Frontal cortex (tissue), 4 donors: ENCODE measurements around the gene CENPX. TPM values are rescaled to one million over a fixed set of nuclear protein-coding genes. Genes with fewer than 3 reads are reported as not detected.
A peak's percentile ranks its signal among the peaks of the same experiment; 100 is the strongest.
"Not testable (repeated sequence)": the region's sequence is repeated elsewhere in the genome, so short reads cannot be mapped to it uniquely, and the experiment has no call there.

ENCODE experiments used
- DNase-seq, 2 donors: peaks; one replicate each; pipeline ENCODE4 v3.0.0; 2012; ENCODE audit warnings: low spot score in 2 of 2
- FAIRE-seq: peaks from 2 replicates; lab custom pipeline; 2012; peaks lifted over from hg19 to GRCh38; lab: Jason Lieb, UNC
- total RNA-seq: library from RNA; depleted of rRNA; stranded (reverse); fragments of >200 nt; gene quantifications from one replicate; pipeline ENCODE4 v1.2.3, GENCODE V29; 2014
- donor health status: control.
- donor health status: control.
- donor health status: control.

CENPX gene
- total RNA-seq, 1 donor from 2014 or later, result 31.0 TPM

GRCh38 chr17:82043507-82043906 lies 20.8 kb upstream of the CENPX start:
- DNase-seq (no peak), FAIRE-seq (no peak)

GRCh38 chr17:82042649-82043048 lies 20.0 kb upstream of the CENPX start:
- FAIRE-seq (no peak), DNase-seq (no peak)

- DNase-seq (no peak), FAIRE-seq (no peak)
Observed at GRCh38 chr17:82041144-82041814, 18.6 kb upstream of the CENPX start.

GRCh38 chr17:82039695-82040299 lies 17.1 kb upstream of the CENPX start:
- DNase-seq (no peak), FAIRE-seq (no peak)

GRCh38 chr17:82038796-82039409 lies 16.2 kb upstream of the CENPX start:
- FAIRE-seq, result not testable (repeated sequence)

GRCh38 chr17:82037889-82038195 lies 15.2 kb upstream of the CENPX start:
- DNase-seq, result no peak
- no peak for FAIRE-seq

More at GRCh38 chr17:82038796-82039409, 16.2 kb upstream of the CENPX start:
- DNase-seq, result not testable (repeated sequence)

GRCh38 chr17:82037092-82037888 lies 14.6 kb upstream of the CENPX start, which contains the start of gene DCXR:
Gene DCXR, minus strand, starts transcription at chr17:82037697. Its CDS starts 15 bp downstream, at chr17:82037682.
- DNase-seq (peak; percentile 96 to 98), FAIRE-seq (no peak)

- FAIRE-seq (no peak), DNase-seq (no peak)
Observed at GRCh38 chr17:82036634-82037091, 14.0 kb upstream of the CENPX start.

- DNase-seq (no peak), FAIRE-seq (no peak)
Observed at GRCh38 chr17:82035956-82036633, 13.4 kb upstream of the CENPX start.

- DNase-seq (no peak), FAIRE-seq (no peak)
Observed at GRCh38 chr17:82035488-82035887, 12.8 kb upstream of the CENPX start.

- FAIRE-seq (no peak), DNase-seq (no peak)
Observed at GRCh38 chr17:82034371-82035011, 11.8 kb upstream of the CENPX start.

GRCh38 chr17:82033359-82034085 lies 10.8 kb upstream of the CENPX start:
- no peak for FAIRE-seq
- DNase-seq, result no peak

- FAIRE-seq, result no peak
- no peak for DNase-seq
Observed at GRCh38 chr17:82031885-82032627, 9.4 kb upstream of the CENPX start.

- DNase-seq (peak in 1 of 2 donors; percentile 69), FAIRE-seq (no peak)
Observed at GRCh38 chr17:82031303-82031884, 8.7 kb upstream of the CENPX start, which contains the start of gene RAC3. Gene RAC3, plus strand, starts transcription at chr17:82031678. Its CDS starts 84 bp downstream, at chr17:82031762.

- DNase-seq, result peak; percentile 90 to 95
- no peak for FAIRE-seq
Observed at GRCh38 chr17:82030470-82031302, 8.0 kb upstream of the CENPX start.

GRCh38 chr17:82029990-82030469 lies 7.4 kb upstream of the CENPX start:
- no peak for DNase-seq
- no peak for FAIRE-seq

GRCh38 chr17:82029391-82029790 lies 6.7 kb upstream of the CENPX start:
- FAIRE-seq (no peak), DNase-seq (no peak)
